PC-3 (cell line): Measurements from ENCODE around the gene VMAC. TPM values are rescaled to one million over a fixed set of nuclear protein-coding genes. Genes with fewer than 3 reads are reported as not detected.

Experiments used
- ATAC-seq: fragments of 200-7000 bp; cut with Tn5 transposase; 2 replicates; pipeline ENCODE4 v1.9.1; 2020; ENCODE audit warnings: mild to moderate bottlenecking, moderate library complexity
- BruUV-seq: library from RNA; stranded (reverse); fragments of 400-500 nt; replicated peaks from 2 replicates; lab custom pipeline; 2021; lab: Mats Ljungman, UMichigan
- CTCF ChIA-PET: fragments of 300-600 bp; sonication (Branson Sonifier 250); formaldehyde crosslinking; loops from one replicate; lab custom pipeline; 2022; ENCODE audit warnings: antibody characterized with exemption; lab: Charles Lee
- POLR2A ChIA-PET: fragments of 300-600 bp; sonication (Branson Sonifier 250); formaldehyde crosslinking; loops from one replicate; lab custom pipeline; 2022; ENCODE audit warnings: antibody characterized with exemption; ENCODE audit not compliant: unreplicated experiment; lab: Charles Lee
- DNase-seq: peaks from one replicate; pipeline ENCODE4 v3.0.0-alpha.2; 2015
- H2AFZ ChIP-seq: fragments of 300-600 bp; sonication (generic); 2 replicates; pipeline ENCODE4 v1.6.0; 2016; ENCODE audit warnings: antibody characterized with exemption, low read length
- H3F3A ChIP-seq: fragments of 300-600 bp; sonication (generic); one replicate; pipeline ENCODE4 v1.6.0; 2017; ENCODE audit warnings: antibody characterized with exemption, low read length, control low read depth, mild to moderate bottlenecking; ENCODE audit not compliant: unreplicated experiment
- H3K27ac ChIP-seq: fragments of 300-600 bp; sonication (generic); 2 replicates; pipeline ENCODE4 v1.5.1; 2016; ENCODE audit warnings: mild to moderate bottlenecking, low read length
- H3K27me3 ChIP-seq: fragments of 300-600 bp; sonication (generic); 2 replicates; pipeline ENCODE4 v1.6.1; 2016; ENCODE audit warnings: low read length, mixed read lengths
- H3K36me3 ChIP-seq: fragments of 300-600 bp; sonication (generic); 2 replicates; pipeline ENCODE4 v1.6.1; 2016; ENCODE audit warnings: low read depth, mixed run types, low read length, mixed read lengths
- H3K4me1 ChIP-seq: fragments of 300-600 bp; sonication (generic); 2 replicates; pipeline ENCODE4 v1.5.1; 2016; ENCODE audit warnings: low read length; ENCODE audit not compliant: insufficient read depth
- H3K4me2 ChIP-seq: fragments of 300-600 bp; sonication (generic); 2 replicates; pipeline ENCODE4 v1.6.0; 2016; ENCODE audit warnings: low read length
- H3K4me3 ChIP-seq: fragments of 300-600 bp; sonication (generic); 2 replicates; pipeline ENCODE4 v1.5.1; 2016; ENCODE audit warnings: mild to moderate bottlenecking, low read length, mixed read lengths
- H3K79me2 ChIP-seq: fragments of 300-600 bp; sonication (generic); 2 replicates; pipeline ENCODE4 v1.6.1; 2017; ENCODE audit warnings: low read length, mixed read lengths
- H3K9ac ChIP-seq: fragments of 300-600 bp; sonication (generic); 2 replicates; pipeline ENCODE4 v1.6.0; 2016; ENCODE audit warnings: mild to moderate bottlenecking, low read length
- H3K9me2 ChIP-seq: fragments of 300-600 bp; sonication (generic); replicated peaks from 2 replicates; pipeline ENCODE4 v1.6.1; 2016; ENCODE audit warnings: mixed run types, low read length, mixed read lengths
- H3K9me3 ChIP-seq: fragments of 300-600 bp; sonication (generic); 2 replicates; pipeline ENCODE4 v1.6.1; 2016; ENCODE audit warnings: low read length, mixed read lengths
- H4K20me1 ChIP-seq: fragments of 300-600 bp; sonication (generic); 2 replicates; pipeline ENCODE4 v1.6.1; 2016; ENCODE audit warnings: low read length, mixed read lengths
- EZH2 ChIP-seq: fragments of 300-600 bp; sonication (generic); IDR thresholded peaks from one replicate; pipeline ENCODE4 v1.6.1; 2017; ENCODE audit warnings: antibody characterized with exemption, mild to moderate bottlenecking, low read length; ENCODE audit not compliant: unreplicated experiment
- EZH2phosphoT487 ChIP-seq: fragments of 300-600 bp; sonication (generic); IDR thresholded peaks from 2 replicates; pipeline ENCODE4 v1.6.1; 2018; ENCODE audit warnings: mild to moderate bottlenecking, antibody characterized with exemption, low read length, borderline replicate concordance
- intact Hi-C: fragments of 100-400 bp; cut with micrococcal nuclease; formaldehyde crosslinking; loops from 2 replicates; pipeline ENCODE4 v1.9.0; 2023
- total RNA-seq: library from RNA; depleted of rRNA; stranded (reverse); fragments of >200 nt; gene quantifications from 2 replicates; pipeline ENCODE4 v1.2.3, GENCODE V29; 2014
- TF ChIP-seq, protein P1 (sequence below): fragments of 300-600 bp; sonication (generic); conservative IDR thresholded peaks from 2 replicates; pipeline ENCODE4 v1.5.1; 2017; ENCODE audit warnings: antibody characterized with exemption, low read depth, mild to moderate bottlenecking, low read length

The VMAC gene
- total RNA-seq, 1 experiment from 2014 or later, result 8.3 TPM

- no peak overlapping the region for H2AFZ ChIP-seq
- no peaks in the 10 kb centered on the region for H3K9me2 ChIP-seq
- H3K79me2 ChIP-seq, result no peaks in the 10 kb centered on the region
- no peak overlapping the region for H3K9ac ChIP-seq
- no peaks in the 10 kb centered on the region for H4K20me1 ChIP-seq
- H3K4me2 ChIP-seq, result no peak overlapping the region
- no peaks in the 10 kb centered on the region for H3K36me3 ChIP-seq
- ChIA-PET CTCF (no interaction called here), POLR2A (no interaction called here)
- H3K27ac ChIP-seq, result no peak overlapping the region
- H3K27me3 ChIP-seq, result peaks cover 19% of the 10 kb centered on the region
- no peaks in the 10 kb centered on the region for H3K4me1 ChIP-seq
- intact Hi-C loops, result no loop called here
- no peaks in the 10 kb centered on the region for H3K9me3 ChIP-seq
- no TSS peak for BruUV-seq
- ATAC-seq, result no peak
- H3K4me3 ChIP-seq, result no peak overlapping the region
- peaks cover 3% of the 10 kb centered on the region for H3F3A ChIP-seq
- no peak for DNase-seq
- TF ChIP-seq EZH2phosphoT487 (no peak), EZH2 (no peak)
- TF ChIP-seq, protein P1, sequence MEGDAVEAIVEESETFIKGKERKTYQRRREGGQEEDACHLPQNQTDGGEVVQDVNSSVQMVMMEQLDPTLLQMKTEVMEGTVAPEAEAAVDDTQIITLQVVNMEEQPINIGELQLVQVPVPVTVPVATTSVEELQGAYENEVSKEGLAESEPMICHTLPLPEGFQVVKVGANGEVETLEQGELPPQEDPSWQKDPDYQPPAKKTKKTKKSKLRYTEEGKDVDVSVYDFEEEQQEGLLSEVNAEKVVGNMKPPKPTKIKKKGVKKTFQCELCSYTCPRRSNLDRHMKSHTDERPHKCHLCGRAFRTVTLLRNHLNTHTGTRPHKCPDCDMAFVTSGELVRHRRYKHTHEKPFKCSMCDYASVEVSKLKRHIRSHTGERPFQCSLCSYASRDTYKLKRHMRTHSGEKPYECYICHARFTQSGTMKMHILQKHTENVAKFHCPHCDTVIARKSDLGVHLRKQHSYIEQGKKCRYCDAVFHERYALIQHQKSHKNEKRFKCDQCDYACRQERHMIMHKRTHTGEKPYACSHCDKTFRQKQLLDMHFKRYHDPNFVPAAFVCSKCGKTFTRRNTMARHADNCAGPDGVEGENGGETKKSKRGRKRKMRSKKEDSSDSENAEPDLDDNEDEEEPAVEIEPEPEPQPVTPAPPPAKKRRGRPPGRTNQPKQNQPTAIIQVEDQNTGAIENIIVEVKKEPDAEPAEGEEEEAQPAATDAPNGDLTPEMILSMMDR, result no peak
Measured at GRCh38 chr19:5877427-5877826, 27.2 kb upstream of the VMAC start.

DNA sequence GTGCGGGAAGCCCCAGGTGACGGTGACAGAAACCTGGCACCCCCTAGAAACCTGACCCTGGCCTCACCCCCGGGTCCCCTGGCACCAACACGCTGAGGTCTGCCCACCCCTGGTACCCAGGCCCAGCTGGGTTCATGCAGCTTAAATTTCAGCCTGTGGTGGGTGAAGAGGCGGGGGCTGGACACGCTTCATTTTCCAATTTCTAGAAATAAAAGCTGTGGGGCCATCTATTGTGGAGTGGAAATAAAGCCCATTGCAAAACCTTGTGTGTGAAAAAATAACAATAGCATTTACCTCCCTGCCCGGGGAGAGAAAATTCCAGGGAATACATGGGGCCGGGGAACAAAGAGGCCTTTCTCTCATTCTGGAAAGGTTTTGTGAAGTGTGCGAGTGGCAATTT is 26.8 kb upstream of the VMAC start:
- Histone ChIP-seq H3K4me3 (no peak overlapping the region), H3K4me2 (no peak overlapping the region), H3F3A (peaks cover 3% of the 10 kb centered on the region), H4K20me1 (no peaks in the 10 kb centered on the region), H3K4me1 (no peaks in the 10 kb centered on the region), H3K9me3 (no peaks in the 10 kb centered on the region), H3K9ac (no peak overlapping the region), H3K9me2 (no peaks in the 10 kb centered on the region), H3K27ac (no peak overlapping the region), H2AFZ (no peak overlapping the region), H3K79me2 (no peaks in the 10 kb centered on the region), H3K36me3 (no peaks in the 10 kb centered on the region), H3K27me3 (peaks cover 19% of the 10 kb centered on the region)
- intact Hi-C loops, result no loop called here
- no peak for TF ChIP-seq EZH2phosphoT487
- TF ChIP-seq, protein P1, result no peak
- DNase-seq, result no peak
- ATAC-seq, result no peak
- ChIA-PET CTCF (no interaction called here), POLR2A (no interaction called here)
- BruUV-seq, result no TSS peak

DNA sequence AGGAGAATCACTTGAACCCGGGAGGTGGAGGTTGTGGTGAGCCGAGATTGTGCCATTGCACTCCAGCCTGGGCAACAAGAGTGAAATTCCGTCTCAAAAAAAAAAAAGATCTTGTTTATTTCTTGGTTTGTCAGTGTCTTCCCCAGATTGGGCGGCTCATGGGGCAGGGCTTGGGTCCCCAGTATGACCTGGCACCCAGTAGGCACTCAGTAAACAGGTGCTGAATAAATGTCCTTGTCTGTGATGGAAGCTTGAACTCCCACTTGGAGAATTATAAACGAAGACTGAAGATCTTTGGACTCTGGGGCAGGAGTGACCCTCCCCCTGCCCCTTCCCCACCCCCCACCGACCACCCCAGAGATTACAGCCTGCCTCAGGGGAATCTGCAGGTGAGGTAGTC is 24.5 kb upstream of the VMAC start:
- Histone ChIP-seq H3K4me3 (no peak overlapping the region), H3K4me1 (no peaks in the 10 kb centered on the region), H3K4me2 (no peak overlapping the region), H3K79me2 (no peaks in the 10 kb centered on the region), H3K27ac (no peak overlapping the region), H3K9me2 (no peaks in the 10 kb centered on the region), H3K27me3 (peaks cover 19% of the 10 kb centered on the region), H3F3A (peaks cover 3% of the 10 kb centered on the region), H3K9me3 (no peaks in the 10 kb centered on the region), H3K9ac (no peak overlapping the region), H3K36me3 (no peaks in the 10 kb centered on the region), H4K20me1 (no peaks in the 10 kb centered on the region), H2AFZ (no peak overlapping the region)
- TF ChIP-seq EZH2phosphoT487, result no peak
- no peak for TF ChIP-seq EZH2
- TF ChIP-seq, protein P1, result no peak
- ATAC-seq (no peak), DNase-seq (no peak)
- ChIA-PET POLR2A (no interaction called here), CTCF (no interaction called here)
- BruUV-seq, result no TSS peak
- intact Hi-C loops, result no loop called here
